Colonic mucosa (tissue), 4 donors: ENCODE measurements around the gene BIRC6. TPM values are rescaled to one million over a fixed set of nuclear protein-coding genes. Genes with fewer than 3 reads are reported as not detected.

ENCODE experiments used
- DNase-seq: peaks from one replicate; pipeline ENCODE4 v3.0.0-alpha.2; 2020
- H3K27ac ChIP-seq: fragments of 200-600 bp; one replicate; pipeline ENCODE4 v1.8.0; 2021
- H3K27me3 ChIP-seq: fragments of 200-600 bp; one replicate; pipeline ENCODE4 v1.8.0; 2021
- H3K36me3 ChIP-seq: fragments of 200-600 bp; one replicate; pipeline ENCODE4 v1.8.0; 2021
- H3K4me1 ChIP-seq: fragments of 200-600 bp; one replicate; pipeline ENCODE4 v1.8.0; 2021; ENCODE audit warnings: mild to moderate bottlenecking
- H3K4me3 ChIP-seq: fragments of 200-600 bp; one replicate; pipeline ENCODE4 v1.8.0; 2021
- H3K9ac ChIP-seq, 2 donors: one replicate each; pipeline ENCODE4 v1.7.0; 2013; ENCODE audit warnings: control low read depth in 2 of 2, low read depth in 2 of 2, low read length in 2 of 2
- H3K9me3 ChIP-seq: fragments of 200-600 bp; one replicate; pipeline ENCODE4 v1.8.0; 2021
- CTCF ChIP-seq: fragments of 200-600 bp; IDR thresholded peaks from one replicate; pipeline ENCODE4 v1.8.0; 2022; ENCODE audit warnings: antibody characterized with exemption, mild to moderate bottlenecking
- intact Hi-C: fragments of 100-400 bp; cut with DNase I; formaldehyde crosslinking; loops from one replicate; pipeline ENCODE4 v1.14.1; 2022
- total RNA-seq, 2 donors: library from RNA; stranded (reverse); fragmentation: NEBNext Ultra II Directional in 1 of 2; extraction: Animal tissue kit (Norgen Biotek cat#: 25700) in 1 of 2; gene quantifications; one replicate each; pipeline ENCODE4 v1.2.1, GENCODE V29; 2021
- donor health status: healthy.
- donor health status: DM: no; HTN: no; CAD: no.
- donor health status: DM: no; HTN: no; CAD: no.

Gene BIRC6
- total RNA-seq, 2 donors from 2014 or later: 74.6 to 93.1 TPM

GRCh38 chr2:32647180-32647651, 290.4 kb downstream of the BIRC6 start:
- Histone ChIP-seq H3K27me3 (no peaks in the 10 kb centered on the region), H3K9ac (no peak overlapping the region), H3K9me3 (no peaks in the 10 kb centered on the region), H3K27ac (no peak overlapping the region), H3K4me1 (no peaks in the 10 kb centered on the region), H3K4me3 (no peak overlapping the region), H3K36me3 (no peaks in the 10 kb centered on the region)
- TF ChIP-seq CTCF: no peak
- no peak for DNase-seq
- intact Hi-C loops: no loop called here

DNA sequence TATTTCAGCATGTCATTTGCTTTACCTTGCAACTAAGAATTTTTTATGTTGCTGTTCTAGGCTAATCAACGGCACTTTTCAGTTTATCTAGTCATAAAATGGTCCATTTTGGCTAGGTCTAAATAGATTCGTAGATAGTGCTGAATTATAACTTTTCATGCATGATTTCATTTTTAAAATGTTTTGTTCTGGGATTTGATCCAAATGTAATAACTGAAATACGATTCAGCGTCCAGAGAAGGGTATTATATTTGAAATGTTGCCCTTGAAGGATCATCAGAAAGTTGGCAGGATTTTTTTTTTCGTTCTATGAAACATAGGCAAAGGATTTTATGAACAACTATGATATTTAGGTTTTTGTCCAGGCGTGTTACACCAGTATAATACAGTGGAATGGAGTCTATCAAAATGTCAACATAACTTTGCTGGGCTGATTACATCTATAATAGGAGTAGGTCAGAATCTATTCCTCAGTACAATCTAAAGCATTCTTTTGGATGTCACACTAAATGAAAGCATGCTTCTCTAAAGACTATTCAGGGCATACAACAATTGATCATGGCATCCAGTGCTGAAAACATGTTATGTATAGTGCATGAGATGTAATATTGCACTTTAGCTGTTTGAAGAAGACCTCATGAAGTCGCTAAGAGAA, 295.9 kb downstream of the BIRC6 start:
- Histone ChIP-seq H3K36me3 (no peaks in the 10 kb centered on the region), H3K4me1 (no peaks in the 10 kb centered on the region), H3K9ac (no peak overlapping the region), H3K27me3 (no peaks in the 10 kb centered on the region), H3K27ac (no peak overlapping the region), H3K4me3 (no peak overlapping the region), H3K9me3 (no peaks in the 10 kb centered on the region)
- no peak for DNase-seq
- no peak for TF ChIP-seq CTCF
- intact Hi-C loops: no loop called here

DNA sequence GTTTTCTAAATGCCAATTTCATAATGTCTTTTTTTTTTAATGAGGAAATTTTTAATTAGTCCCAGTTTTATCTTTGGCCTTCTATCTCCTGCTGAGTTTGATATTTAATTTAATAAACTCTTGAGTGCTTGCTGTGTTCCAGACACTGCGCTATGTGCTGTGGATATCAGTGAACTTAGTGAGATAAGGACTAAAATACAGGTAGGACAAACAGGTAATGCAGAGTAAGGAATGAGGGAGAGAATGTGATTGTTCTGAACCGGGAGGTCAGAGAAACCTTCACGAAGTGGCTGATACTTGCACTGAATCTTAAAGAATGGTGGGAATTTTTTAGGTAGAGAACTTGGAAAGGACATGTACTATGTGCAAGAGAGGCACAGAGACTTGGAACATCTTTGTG, 299.2 kb downstream of the BIRC6 start:
- no peaks in the 10 kb centered on the region for H3K36me3 ChIP-seq
- H3K27ac ChIP-seq: no peak overlapping the region
- no peaks in the 10 kb centered on the region for H3K4me1 ChIP-seq
- H3K27me3 ChIP-seq: no peaks in the 10 kb centered on the region
- no peak overlapping the region for H3K4me3 ChIP-seq
- intact Hi-C loops: no loop called here
- H3K9ac ChIP-seq: no peak overlapping the region
- no peak for TF ChIP-seq CTCF
- DNase-seq: no peak
- H3K9me3 ChIP-seq: no peaks in the 10 kb centered on the region

GRCh38 chr2:32663864-32664263, 307.0 kb downstream of the BIRC6 start:
- Histone ChIP-seq H3K27ac (no peak overlapping the region), H3K9me3 (no peaks in the 10 kb centered on the region), H3K9ac (no peak overlapping the region), H3K4me3 (no peak overlapping the region), H3K27me3 (no peaks in the 10 kb centered on the region), H3K36me3 (no peaks in the 10 kb centered on the region), H3K4me1 (no peaks in the 10 kb centered on the region)
- no peak for DNase-seq
- intact Hi-C loops: no loop called here
- no peak for TF ChIP-seq CTCF

- DNase-seq: no peak
- Histone ChIP-seq H3K27ac (no peak overlapping the region), H3K4me3 (no peak overlapping the region), H3K4me1 (no peaks in the 10 kb centered on the region), H3K9me3 (no peaks in the 10 kb centered on the region), H3K27me3 (no peaks in the 10 kb centered on the region), H3K9ac (no peak overlapping the region), H3K36me3 (no peaks in the 10 kb centered on the region)
- intact Hi-C loops: no loop called here
- TF ChIP-seq CTCF: no peak
Measured at GRCh38 chr2:32666704-32667103, 309.9 kb downstream of the BIRC6 start.
